Measurements from ENCODE around the gene ETV4. TPM values are rescaled to one million over a fixed set of nuclear protein-coding genes. Genes with fewer than 3 reads are reported as not detected.

ETV4 gene
- total and polyA plus RNA-seq, 2 experiments from 2014 or later: 2.8 to 3.5 TPM

GRCh38 chr17:43583332-43583731, 37.2 kb upstream of the ETV4 start:
- Histone ChIP-seq H3K4me3 (no peak overlapping the region), H3K4me2 (ENCODE audit: unreplicated experiment) (no peak overlapping the region), H3F3A (ENCODE audit: insufficient read depth) (0 out of 2 replicates have a peak, but pooled peaks cover 16% of the 10 kb centered on the region), H3K9me2 (ENCODE audit: insufficient read depth) (no peaks in the 10 kb centered on the region), H3K36me3 (ENCODE audit: low read depth) (no peaks in the 10 kb centered on the region), H3K9ac (no peak overlapping the region), H2AFZ (no peak overlapping the region), H3K79me2 (ENCODE audit: insufficient read depth) (no peaks in the 10 kb centered on the region), H3K27ac (no peak overlapping the region), H3K4me1 (ENCODE audit: insufficient read depth) (peaks cover 38% of the 10 kb centered on the region), H3K9me3 (ENCODE audit: low read depth) (no peaks in the 10 kb centered on the region), H3K27me3 (replicated peaks; ENCODE audit: insufficient read depth) (no peaks in the 10 kb centered on the region), H4K20me1 (ENCODE audit: insufficient read depth) (no peaks in the 10 kb centered on the region)
- no peak for DNase-seq
- TF ChIP-seq EZH2phosphoT487 (IDR thresholded peaks at IDR 0.05; ENCODE audit: insufficient read depth, low read depth): no peak
- no peak for TF ChIP-seq EZH2 (IDR thresholded peaks at IDR 0.05; ENCODE audit: insufficient read depth, poor library complexity, severe bottlenecking)
- in situ Hi-C loops (cut with MboI): loop anchor here (10.0 kb wide), 1 partner anchor 161 kb away; no protein-coding TSS in a partner anchor
- 88 to 94% methylated on average over 7 of the region's 7 CpGs for WGBS, 2 experiments (ENCODE audit: low coverage in 1 of 2, low lambda C conversion rate in 2 of 2, missing lambda C conversion rate in 2 of 2)

GRCh38 chr17:43581613-43582012, 35.5 kb upstream of the ETV4 start:
- 78 to 88% methylated on average over 4 of the region's 4 CpGs for WGBS, 2 experiments (ENCODE audit: low coverage in 1 of 2, low lambda C conversion rate in 2 of 2, missing lambda C conversion rate in 2 of 2)
- Histone ChIP-seq H3F3A (ENCODE audit: insufficient read depth) (0 out of 2 replicates have a peak, but pooled peaks cover 16% of the 10 kb centered on the region), H3K27me3 (replicated peaks; ENCODE audit: insufficient read depth) (no peaks in the 10 kb centered on the region), H3K4me1 (ENCODE audit: insufficient read depth) (peaks cover 31% of the 10 kb centered on the region), H4K20me1 (ENCODE audit: insufficient read depth) (no peaks in the 10 kb centered on the region), H3K4me2 (ENCODE audit: unreplicated experiment) (no peak overlapping the region), H3K9me3 (ENCODE audit: low read depth) (no peaks in the 10 kb centered on the region), H3K36me3 (ENCODE audit: low read depth) (no peaks in the 10 kb centered on the region), H3K27ac (no peak overlapping the region), H3K9me2 (ENCODE audit: insufficient read depth) (no peaks in the 10 kb centered on the region), H3K9ac (no peak overlapping the region), H2AFZ (no peak overlapping the region), H3K79me2 (ENCODE audit: insufficient read depth) (no peaks in the 10 kb centered on the region), H3K4me3 (no peak overlapping the region)
- no peak for DNase-seq
- TF ChIP-seq EZH2 (IDR thresholded peaks at IDR 0.05; ENCODE audit: insufficient read depth, poor library complexity, severe bottlenecking) (no peak), EZH2phosphoT487 (IDR thresholded peaks at IDR 0.05; ENCODE audit: insufficient read depth, low read depth) (no peak)
- in situ Hi-C loops (cut with MboI): loop anchor here (10.0 kb wide), 1 partner anchor 163 kb away; no protein-coding TSS in a partner anchor

- Histone ChIP-seq H3K4me2 (ENCODE audit: unreplicated experiment) (no peak overlapping the region), H3K9ac (no peak overlapping the region), H3K36me3 (ENCODE audit: low read depth) (no peaks in the 10 kb centered on the region), H3K4me3 (no peak overlapping the region), H3K9me3 (ENCODE audit: low read depth) (no peaks in the 10 kb centered on the region), H3K27ac (no peak overlapping the region), H3K4me1 (ENCODE audit: insufficient read depth) (peaks cover 31% of the 10 kb centered on the region), H2AFZ (no peak overlapping the region), H3K9me2 (ENCODE audit: insufficient read depth) (no peaks in the 10 kb centered on the region), H4K20me1 (ENCODE audit: insufficient read depth) (no peaks in the 10 kb centered on the region), H3F3A (ENCODE audit: insufficient read depth) (0 out of 2 replicates have a peak, but pooled peaks cover 16% of the 10 kb centered on the region), H3K27me3 (replicated peaks; ENCODE audit: insufficient read depth) (no peaks in the 10 kb centered on the region), H3K79me2 (ENCODE audit: insufficient read depth) (no peaks in the 10 kb centered on the region)
- in situ Hi-C loops (cut with MboI): loop anchor here (10.0 kb wide), 1 partner anchor 164 kb away; no protein-coding TSS in a partner anchor
- no peak for DNase-seq
- no peak for TF ChIP-seq EZH2phosphoT487 (IDR thresholded peaks at IDR 0.05; ENCODE audit: insufficient read depth, low read depth)
- TF ChIP-seq EZH2 (IDR thresholded peaks at IDR 0.05; ENCODE audit: insufficient read depth, poor library complexity, severe bottlenecking): no peak
- WGBS, 2 experiments (ENCODE audit: low coverage in 1 of 2, low lambda C conversion rate in 2 of 2, missing lambda C conversion rate in 2 of 2): 80 to 90% methylated on average over 4 of the region's 4 CpGs
Measured at GRCh38 chr17:43581130-43581529, 35.0 kb upstream of the ETV4 start.

GRCh38 chr17:43579566-43580140, 33.5 kb upstream of the ETV4 start:
- Histone ChIP-seq H3K9ac (0 out of 2 replicates have a peak overlapping the region, but pooled peaks have one; percentile 1), H3K36me3 (ENCODE audit: low read depth) (no peaks in the 10 kb centered on the region), H3K9me2 (ENCODE audit: insufficient read depth) (no peaks in the 10 kb centered on the region), H3K4me1 (ENCODE audit: insufficient read depth) (peaks cover 25% of the 10 kb centered on the region), H3K9me3 (ENCODE audit: low read depth) (no peaks in the 10 kb centered on the region), H3K79me2 (ENCODE audit: insufficient read depth) (no peaks in the 10 kb centered on the region), H3F3A (ENCODE audit: insufficient read depth) (0 out of 2 replicates have a peak, but pooled peaks cover 7% of the 10 kb centered on the region), H2AFZ (no peak overlapping the region), H3K27ac (peak overlapping the region; percentile 9; the same call in 1 of the 2 replicates), H4K20me1 (ENCODE audit: insufficient read depth) (no peaks in the 10 kb centered on the region), H3K4me3 (no peak overlapping the region), H3K4me2 (ENCODE audit: unreplicated experiment) (peak overlapping the region; percentile 44), H3K27me3 (replicated peaks; ENCODE audit: insufficient read depth) (no peaks in the 10 kb centered on the region)
- TF ChIP-seq EZH2phosphoT487 (IDR thresholded peaks at IDR 0.05; ENCODE audit: insufficient read depth, low read depth) (no peak), EZH2 (IDR thresholded peaks at IDR 0.05; ENCODE audit: insufficient read depth, poor library complexity, severe bottlenecking) (no peak)
- peak; percentile 83 for DNase-seq
- WGBS, 2 experiments (ENCODE audit: low coverage in 1 of 2, low lambda C conversion rate in 2 of 2, missing lambda C conversion rate in 2 of 2): 31 to 35% methylated on average over 9 of the region's 9 CpGs
- in situ Hi-C loops (cut with MboI): loop anchor here (5.0 to 10.0 kb wide), 2 partner anchors 93 to 165 kb away; no protein-coding TSS in a partner anchor
